ENCODE results near the gene SPX. TPM values are rescaled to one million over a fixed set of nuclear protein-coding genes. Genes with fewer than 3 reads are reported as not detected.

Gene SPX
- total RNA-seq, 1 donor from 2014 or later: 4.4 TPM

GRCh38 chr12:21552635-21553328, 26.7 kb downstream of the SPX start:
- Mint-ChIP-seq H3K4me1 (ENCODE audit: low read depth) (no peaks in the 10 kb centered on the region), H3K27me3 (ENCODE audit: low read depth) (no peaks in the 10 kb centered on the region), H3K4me3 (ENCODE audit: unreplicated experiment) (no peak overlapping the region), H3K27ac (ENCODE audit: unreplicated experiment) (no peak overlapping the region), H3K36me3 (ENCODE audit: low read depth) (no peaks in the 10 kb centered on the region), H3K9me3 (ENCODE audit: low read depth) (no peaks in the 10 kb centered on the region)
- no peak for DNase-seq (ENCODE audit: low spot score)
- TF ChIP-seq CTCF (IDR thresholded peaks at IDR 0.05): no peak

- no peak for TF ChIP-seq CTCF (IDR thresholded peaks at IDR 0.05)
- H3K27ac Mint-ChIP-seq (ENCODE audit: unreplicated experiment): no peak overlapping the region
- DNase-seq (ENCODE audit: low spot score): no peak
- no peaks in the 10 kb centered on the region for H3K27me3 Mint-ChIP-seq (ENCODE audit: low read depth)
- H3K4me3 Mint-ChIP-seq (ENCODE audit: unreplicated experiment): no peak overlapping the region
- H3K9me3 Mint-ChIP-seq (ENCODE audit: low read depth): no peaks in the 10 kb centered on the region
- no peaks in the 10 kb centered on the region for H3K4me1 Mint-ChIP-seq (ENCODE audit: low read depth)
- H3K36me3 Mint-ChIP-seq (ENCODE audit: low read depth): no peaks in the 10 kb centered on the region
Measured at GRCh38 chr12:21553329-21553675, 27.2 kb downstream of the SPX start.

GRCh38 chr12:21558100-21558679, 32.1 kb downstream of the SPX start:
- Mint-ChIP-seq H3K27me3 (ENCODE audit: low read depth) (no peaks in the 10 kb centered on the region), H3K36me3 (ENCODE audit: low read depth) (no peaks in the 10 kb centered on the region), H3K4me3 (ENCODE audit: unreplicated experiment) (no peak overlapping the region), H3K27ac (ENCODE audit: unreplicated experiment) (no peak overlapping the region), H3K4me1 (ENCODE audit: low read depth) (peaks cover 13% of the 10 kb centered on the region), H3K9me3 (ENCODE audit: low read depth) (no peaks in the 10 kb centered on the region)
- DNase-seq (ENCODE audit: low spot score): no peak
- TF ChIP-seq CTCF (IDR thresholded peaks at IDR 0.05): no peak

- DNase-seq (ENCODE audit: low spot score): no peak
- TF ChIP-seq CTCF (IDR thresholded peaks at IDR 0.05): no peak
- Mint-ChIP-seq H3K4me1 (ENCODE audit: low read depth) (peaks cover 13% of the 10 kb centered on the region), H3K9me3 (ENCODE audit: low read depth) (no peaks in the 10 kb centered on the region), H3K4me3 (ENCODE audit: unreplicated experiment) (no peak overlapping the region), H3K27ac (ENCODE audit: unreplicated experiment) (peak overlapping the region; percentile 77), H3K36me3 (ENCODE audit: low read depth) (no peaks in the 10 kb centered on the region), H3K27me3 (ENCODE audit: low read depth) (no peaks in the 10 kb centered on the region)
Measured at GRCh38 chr12:21559855-21560569, 33.9 kb downstream of the SPX start.

DNA sequence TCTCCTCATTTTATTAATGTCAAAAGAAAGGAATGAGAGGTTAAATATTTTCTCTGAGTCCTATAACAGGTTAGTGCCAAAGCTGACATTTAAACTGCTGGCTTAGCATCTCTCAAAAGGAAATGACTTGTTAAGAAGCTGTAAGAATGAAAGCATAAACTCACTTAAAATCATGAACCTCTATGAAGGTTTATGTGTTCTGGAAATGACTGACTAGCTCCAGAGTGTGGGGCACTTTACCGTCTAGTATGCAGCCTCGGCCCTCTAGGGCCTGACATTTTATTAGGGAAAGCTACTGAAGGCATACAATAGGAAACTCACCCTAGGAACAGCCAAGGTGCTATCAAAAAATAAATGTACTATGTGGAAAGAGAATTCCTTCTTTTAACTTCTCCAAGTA, 35.1 kb downstream of the SPX start:
- TF ChIP-seq CTCF (IDR thresholded peaks at IDR 0.05): no peak
- Mint-ChIP-seq H3K27me3 (ENCODE audit: low read depth) (no peaks in the 10 kb centered on the region), H3K4me1 (ENCODE audit: low read depth) (peaks cover 13% of the 10 kb centered on the region), H3K36me3 (ENCODE audit: low read depth) (no peaks in the 10 kb centered on the region), H3K27ac (ENCODE audit: unreplicated experiment) (no peak overlapping the region), H3K9me3 (ENCODE audit: low read depth) (no peaks in the 10 kb centered on the region), H3K4me3 (ENCODE audit: unreplicated experiment) (no peak overlapping the region)
- no peak for DNase-seq (ENCODE audit: low spot score)
